Suprapubic skin (tissue), 3 donors: ENCODE data around the gene XYLT1.

ENCODE experiments used
- CTCF ChIP-seq, 2 donors: fragments of 200-600 bp in 1 of 2; fragments of 450-650 bp in 1 of 2; sonication (generic) in 1 of 2; IDR thresholded peaks; one replicate each; pipeline ENCODE4 v1.5.1; 2016 to 2019; ENCODE audit warnings: antibody characterized with exemption in 2 of 2, mild to moderate bottlenecking in 1 of 2, moderate library complexity in 1 of 2
- POLR2A ChIP-seq, 2 donors: fragments of 450-650 bp; IDR thresholded peaks; one replicate each; pipeline ENCODE4 v1.6.1; 2017; ENCODE audit warnings: antibody characterized with exemption in 2 of 2, mild to moderate bottlenecking in 2 of 2, moderate library complexity in 2 of 2

GRCh38 chr16:17496891-17497290, 26.1 kb upstream of the XYLT1 start:
- TF ChIP-seq CTCF (IDR thresholded peaks at IDR 0.05) (no peak), POLR2A (IDR thresholded peaks at IDR 0.05) (no peak)
